GM12874 (cell line): Measurements from ENCODE around the gene SPINDOC.

Experiments used
- CTCF ChIP-seq: IDR thresholded peaks from 2 replicates; pipeline ENCODE4 v1.5.1; 2011; ENCODE audit warnings: low read depth, mild to moderate bottlenecking, control low read depth, low read length, moderate library complexity; ENCODE audit not compliant: insufficient read depth

Gene SPINDOC

GRCh38 chr11:63874511-63874910 lies 61.3 kb downstream of the SPINDOC start:
- TF ChIP-seq CTCF: no peak

- TF ChIP-seq CTCF: no peak
Observed at GRCh38 chr11:63875506-63876065, 62.3 kb downstream of the SPINDOC start.

GRCh38 chr11:63876616-63877015 lies 63.4 kb downstream of the SPINDOC start:
- TF ChIP-seq CTCF: no peak
